Hepatocyte (in vitro differentiated cells): ENCODE data around the gene NUP85.

ENCODE experiments used
- CTCF ChIP-seq: fragments of 200-600 bp; sonication (generic); IDR thresholded peaks from 2 replicates; pipeline ENCODE4 v1.5.1; 2016; ENCODE audit warnings: antibody characterized with exemption, mild to moderate bottlenecking; ENCODE audit not compliant: poor library complexity
- EZH2 ChIP-seq: fragments of 200-600 bp; sonication (generic); IDR thresholded peaks from 2 replicates; pipeline ENCODE4 v1.6.1; 2016; ENCODE audit warnings: antibody characterized with exemption, mild to moderate bottlenecking, borderline replicate concordance

DNA sequence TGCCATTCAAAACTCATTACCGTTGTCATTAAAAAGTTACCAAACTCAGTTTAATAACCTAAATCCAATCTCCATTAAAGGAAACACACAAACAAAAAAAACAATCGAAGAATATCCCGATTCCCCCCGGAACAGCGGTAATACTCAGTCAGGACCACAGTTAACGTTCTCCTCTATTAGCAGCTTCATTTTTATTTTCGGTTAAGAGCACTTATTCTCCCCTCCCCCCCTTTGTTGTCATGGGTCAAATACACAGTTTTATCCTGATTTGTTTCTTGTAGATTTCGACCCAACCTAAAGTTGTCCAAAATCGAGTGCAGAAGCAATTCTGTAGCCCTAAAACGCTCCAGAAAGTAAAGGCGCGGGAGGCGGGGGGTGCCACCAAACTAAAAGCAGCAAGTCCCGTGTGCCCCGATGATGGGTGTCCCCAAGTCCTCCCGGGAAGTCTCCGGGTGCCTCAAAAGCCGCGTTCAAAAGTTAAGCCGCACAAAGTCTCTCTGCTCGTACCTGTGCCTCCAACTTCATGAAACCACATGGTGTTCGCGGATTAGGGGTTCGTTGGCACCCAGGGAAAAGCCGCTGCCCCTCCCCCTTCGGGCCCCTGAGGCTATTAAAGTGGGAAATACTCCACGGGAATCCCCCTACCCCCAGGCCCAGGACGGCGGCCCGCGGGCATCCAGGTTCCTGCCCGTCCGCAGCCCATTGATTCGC is 23.7 kb upstream of the NUP85 start:
- TF ChIP-seq CTCF (no peak), EZH2 (no peak)
